ENCODE data around the gene DBT.

GRCh38 chr1:100246738-100247137 is 2.9 kb downstream of the DBT start:
- TF ChIP-seq CTCF (IDR thresholded peaks at IDR 0.05) (no peak), EP300 (IDR thresholded peaks at IDR 0.05) (no peak), POLR2AphosphoS5 (IDR thresholded peaks at IDR 0.05) (no peak), POLR2A (IDR thresholded peaks at IDR 0.05) (no peak)

All from stomach (tissue), 4 donors.